Fibroblast of villous mesenchyme (primary cell): Measurements from ENCODE around the gene ATP1A1. TPM values are rescaled to one million over a fixed set of nuclear protein-coding genes. Genes with fewer than 3 reads are reported as not detected.

ENCODE experiments used
- DNase-seq: peaks from one replicate; pipeline ENCODE4 v3.0.0-alpha.2; 2010; ENCODE audit warnings: low read depth
- H3K4me3 ChIP-seq: 2 replicates; pipeline ENCODE4 v1.5.1; 2011; ENCODE audit warnings: low read depth, mild to moderate bottlenecking, low read length
- total RNA-seq: library from RNA; depleted of rRNA; stranded (reverse); fragments of >200 nt; gene quantifications from 2 replicates; pipeline ENCODE4 v1.2.3, GENCODE V29; 2012
- TF ChIP-seq, protein P1 (sequence below): IDR thresholded peaks from 2 replicates; pipeline ENCODE4 v1.5.1; 2012; ENCODE audit warnings: low read depth, mild to moderate bottlenecking, low read length; ENCODE audit not compliant: insufficient read depth

The ATP1A1 gene
- total RNA-seq, 1 donor, result 107 TPM

GRCh38 chr1:116394270-116394669, 21.2 kb downstream of the ATP1A1 start:
- TF ChIP-seq, protein P1, sequence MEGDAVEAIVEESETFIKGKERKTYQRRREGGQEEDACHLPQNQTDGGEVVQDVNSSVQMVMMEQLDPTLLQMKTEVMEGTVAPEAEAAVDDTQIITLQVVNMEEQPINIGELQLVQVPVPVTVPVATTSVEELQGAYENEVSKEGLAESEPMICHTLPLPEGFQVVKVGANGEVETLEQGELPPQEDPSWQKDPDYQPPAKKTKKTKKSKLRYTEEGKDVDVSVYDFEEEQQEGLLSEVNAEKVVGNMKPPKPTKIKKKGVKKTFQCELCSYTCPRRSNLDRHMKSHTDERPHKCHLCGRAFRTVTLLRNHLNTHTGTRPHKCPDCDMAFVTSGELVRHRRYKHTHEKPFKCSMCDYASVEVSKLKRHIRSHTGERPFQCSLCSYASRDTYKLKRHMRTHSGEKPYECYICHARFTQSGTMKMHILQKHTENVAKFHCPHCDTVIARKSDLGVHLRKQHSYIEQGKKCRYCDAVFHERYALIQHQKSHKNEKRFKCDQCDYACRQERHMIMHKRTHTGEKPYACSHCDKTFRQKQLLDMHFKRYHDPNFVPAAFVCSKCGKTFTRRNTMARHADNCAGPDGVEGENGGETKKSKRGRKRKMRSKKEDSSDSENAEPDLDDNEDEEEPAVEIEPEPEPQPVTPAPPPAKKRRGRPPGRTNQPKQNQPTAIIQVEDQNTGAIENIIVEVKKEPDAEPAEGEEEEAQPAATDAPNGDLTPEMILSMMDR, result no peak
- DNase-seq, result no peak
- no peak overlapping the region for H3K4me3 ChIP-seq

- DNase-seq, result no peak
- TF ChIP-seq, protein P1, result no peak
- H3K4me3 ChIP-seq, result no peak overlapping the region
Observed at GRCh38 chr1:116396769-116397168, 23.7 kb downstream of the ATP1A1 start.

GRCh38 chr1:116397728-116398127, 24.7 kb downstream of the ATP1A1 start:
- no peak overlapping the region for H3K4me3 ChIP-seq
- TF ChIP-seq, protein P1, result no peak
- no peak for DNase-seq

DNA sequence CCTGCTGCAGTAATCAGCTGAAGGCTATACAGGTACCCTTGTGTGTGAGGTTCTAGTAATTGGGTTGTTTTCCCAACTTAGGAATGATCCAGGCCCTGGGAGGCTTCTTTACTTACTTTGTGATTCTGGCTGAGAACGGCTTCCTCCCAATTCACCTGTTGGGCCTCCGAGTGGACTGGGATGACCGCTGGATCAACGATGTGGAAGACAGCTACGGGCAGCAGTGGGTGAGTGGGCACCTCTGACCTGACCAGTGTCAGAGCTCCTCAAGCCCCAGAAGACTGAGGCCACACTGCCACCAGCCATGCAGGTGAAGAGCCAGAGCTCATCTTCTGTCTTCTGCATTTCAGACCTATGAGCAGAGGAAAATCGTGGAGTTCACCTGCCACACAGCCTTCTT, 27.7 kb downstream of the ATP1A1 start:
- no peak overlapping the region for H3K4me3 ChIP-seq
- TF ChIP-seq, protein P1, result no peak
- no peak for DNase-seq

DNA sequence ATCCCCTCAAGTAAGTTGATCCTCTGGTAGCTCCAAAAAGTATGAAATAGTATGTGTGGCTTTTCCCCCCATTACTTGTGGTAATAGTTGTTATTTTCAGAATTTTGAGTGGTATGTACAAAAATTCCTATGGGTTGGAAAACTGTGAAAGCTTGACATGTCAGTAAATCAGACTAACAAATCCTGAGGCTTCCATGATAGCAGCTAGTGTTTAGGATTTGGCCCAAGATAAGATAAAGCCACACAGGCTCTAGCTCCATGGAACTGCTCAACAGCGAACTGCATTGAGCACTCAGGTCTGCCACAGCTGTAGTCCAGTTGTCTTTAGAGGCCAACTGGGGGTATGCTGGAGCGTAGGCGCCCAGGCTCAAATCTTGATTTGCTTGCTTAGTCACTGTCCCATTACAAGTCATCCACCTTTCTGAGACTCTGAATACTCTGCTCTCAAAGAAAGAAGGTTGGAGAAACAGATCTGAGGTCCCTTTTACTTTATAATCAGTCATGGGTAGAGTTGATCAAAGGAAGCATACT, 28.7 kb downstream of the ATP1A1 start:
- DNase-seq, result peak; percentile 85
- H3K4me3 ChIP-seq, result no peak overlapping the region
- TF ChIP-seq, protein P1, result no peak

DNA sequence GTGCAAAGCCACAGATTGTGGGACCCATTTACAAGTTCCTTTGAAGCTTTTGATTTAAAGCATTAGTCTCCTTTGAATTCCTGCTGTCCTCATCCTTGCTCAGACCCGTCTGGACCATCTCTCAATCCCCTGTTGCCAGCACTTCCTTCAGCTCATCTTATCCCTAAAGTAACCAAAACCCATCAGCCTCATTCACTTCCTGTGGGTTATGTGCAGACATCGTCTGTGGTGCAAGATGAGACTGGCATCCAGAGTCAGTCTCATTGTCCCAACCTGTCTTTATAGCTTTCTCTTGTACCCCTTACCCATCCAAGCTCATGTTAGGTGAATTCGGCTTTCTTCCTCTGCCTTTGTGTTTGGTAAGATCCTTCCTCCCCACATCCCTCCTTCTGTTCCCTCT, 29.3 kb downstream of the ATP1A1 start:
- TF ChIP-seq, protein P1, result no peak
- no peak for DNase-seq
- H3K4me3 ChIP-seq, result no peak overlapping the region

GRCh38 chr1:116403496-116404136, 30.6 kb downstream of the ATP1A1 start:
- peak; percentile 57 for DNase-seq

More at GRCh38 chr1:116403496-116404136, 30.6 kb downstream of the ATP1A1 start:
- H3K4me3 ChIP-seq, result no peak overlapping the region
- TF ChIP-seq, protein P1, result no peak
